Breast epithelium (tissue), 3 donors: ENCODE measurements around the gene RPL10.

ENCODE experiments used
- POLR2A ChIP-seq: fragments of 450-650 bp; IDR thresholded peaks from one replicate; pipeline ENCODE4 v1.6.1; 2016; ENCODE audit warnings: antibody characterized with exemption, mild to moderate bottlenecking, moderate library complexity
- POLR2AphosphoS5 ChIP-seq, 3 donors: sonication (generic); formaldehyde crosslinking; IDR thresholded peaks; one replicate each; pipeline ENCODE4 v1.6.1; 2017; ENCODE audit warnings: antibody characterized with exemption in 3 of 3
- TF ChIP-seq, protein P1 (sequence below), 3 donors: fragments of 450-650 bp; IDR thresholded peaks; one replicate each; pipeline ENCODE4 v1.5.1; 2016 to 2017; ENCODE audit warnings: antibody characterized with exemption in 3 of 3, mild to moderate bottlenecking in 3 of 3, moderate library complexity in 3 of 3

DNA sequence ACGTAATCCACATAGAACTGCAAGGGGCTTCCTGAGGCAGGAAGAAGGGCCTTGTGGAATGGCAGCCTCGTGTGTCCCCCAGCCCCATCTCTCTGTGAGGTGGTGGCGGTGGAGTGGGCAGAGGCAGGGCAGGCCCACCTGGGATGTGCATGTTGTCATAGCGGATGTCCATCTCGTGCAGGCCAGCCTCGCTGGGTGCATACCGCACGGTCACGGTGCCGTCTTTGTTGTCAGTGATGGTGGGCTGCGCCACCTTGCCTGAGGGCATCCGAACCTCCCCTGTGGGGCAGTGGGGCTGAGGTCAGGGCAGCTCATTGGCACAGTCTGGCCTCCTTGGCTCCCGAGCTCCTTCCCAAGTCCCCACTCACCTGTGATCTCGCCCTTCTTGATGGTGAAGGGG is 44.2 kb upstream of the RPL10 start:
- TF ChIP-seq, protein P1, sequence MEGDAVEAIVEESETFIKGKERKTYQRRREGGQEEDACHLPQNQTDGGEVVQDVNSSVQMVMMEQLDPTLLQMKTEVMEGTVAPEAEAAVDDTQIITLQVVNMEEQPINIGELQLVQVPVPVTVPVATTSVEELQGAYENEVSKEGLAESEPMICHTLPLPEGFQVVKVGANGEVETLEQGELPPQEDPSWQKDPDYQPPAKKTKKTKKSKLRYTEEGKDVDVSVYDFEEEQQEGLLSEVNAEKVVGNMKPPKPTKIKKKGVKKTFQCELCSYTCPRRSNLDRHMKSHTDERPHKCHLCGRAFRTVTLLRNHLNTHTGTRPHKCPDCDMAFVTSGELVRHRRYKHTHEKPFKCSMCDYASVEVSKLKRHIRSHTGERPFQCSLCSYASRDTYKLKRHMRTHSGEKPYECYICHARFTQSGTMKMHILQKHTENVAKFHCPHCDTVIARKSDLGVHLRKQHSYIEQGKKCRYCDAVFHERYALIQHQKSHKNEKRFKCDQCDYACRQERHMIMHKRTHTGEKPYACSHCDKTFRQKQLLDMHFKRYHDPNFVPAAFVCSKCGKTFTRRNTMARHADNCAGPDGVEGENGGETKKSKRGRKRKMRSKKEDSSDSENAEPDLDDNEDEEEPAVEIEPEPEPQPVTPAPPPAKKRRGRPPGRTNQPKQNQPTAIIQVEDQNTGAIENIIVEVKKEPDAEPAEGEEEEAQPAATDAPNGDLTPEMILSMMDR (IDR thresholded peaks at IDR 0.05): no peak
- TF ChIP-seq POLR2A (no peak), POLR2AphosphoS5 (IDR thresholded peaks at IDR 0.05) (no peak)
